GM12878 (cell line): ENCODE data around the gene ZBTB33. TPM values are rescaled to one million over a fixed set of nuclear protein-coding genes. Genes with fewer than 3 reads are reported as not detected.

Experiments used
- ATAC-seq: fragments of 200-7000 bp; cut with Tn5 transposase; 3 replicates; pipeline ENCODE4 v1.9.1; 2020; ENCODE audit warnings: mild to moderate bottlenecking, moderate library complexity
- BruUV-seq: library from RNA; stranded (reverse); fragments of 400-500 nt; replicated peaks from 2 replicates; lab custom pipeline; 2021; lab: Mats Ljungman, UMichigan
- CTCF ChIA-PET: fragments of 300-600 bp; sonication (Branson Sonifier 250); formaldehyde crosslinking; extraction: SDS; loops from one replicate; lab custom pipeline; 2021; ENCODE audit warnings: inconsistent platforms; lab: Yijun Ruan, JAX
- POLR2A ChIA-PET: fragments of 350-600 bp; formaldehyde crosslinking; extraction: SDS; loops from one replicate; lab custom pipeline; 2021; ENCODE audit warnings: inconsistent platforms; lab: Charles Lee
- RAD21 ChIA-PET: fragments of 300-600 bp; sonication (Branson Sonifier 250); formaldehyde crosslinking; loops from one replicate; lab custom pipeline; 2023; ENCODE audit warnings: antibody characterized with exemption; ENCODE audit not compliant: unreplicated experiment; lab: Charles Lee
- SMC1A ChIA-PET: fragments of 300-600 bp; sonication (Branson Sonifier 250); formaldehyde crosslinking; loops from one replicate; lab custom pipeline; 2023; ENCODE audit not compliant: unreplicated experiment, uncharacterized antibody; lab: Charles Lee
- DNase-seq: peaks from one replicate; pipeline ENCODE4 v3.0.0-alpha.2; 2011; ENCODE audit warnings: low read depth, low spot score
- FAIRE-seq: peaks from 3 replicates; lab custom pipeline; 2011; peaks lifted over from hg19 to GRCh38; lab: Jason Lieb, UNC
- H2AFZ ChIP-seq: 2 replicates; pipeline ENCODE4 v1.6.0; 2011; ENCODE audit warnings: low read depth, low read length, control low read depth; ENCODE audit not compliant: control insufficient read depth
- H3K27ac ChIP-seq: 2 replicates; pipeline ENCODE4 v1.5.1; 2011; ENCODE audit warnings: control low read depth; ENCODE audit not compliant: control insufficient read depth, insufficient read depth
- H3K27me3 ChIP-seq, 2 experiments: replicated peaks in 1 of 2; 2 replicates each; pipeline versions ENCODE4 v1.6.0 to v1.6.1; 2011; ENCODE audit warnings: low read length in 1 of 2; ENCODE audit not compliant: control insufficient read depth in 2 of 2, insufficient read depth in 2 of 2
- H3K36me3 ChIP-seq, 2 experiments: 2 replicates each; pipeline ENCODE4 v1.5.1; 2011; ENCODE audit warnings: low read length in 1 of 2; ENCODE audit not compliant: control insufficient read depth in 2 of 2, insufficient read depth in 2 of 2
- H3K4me1 ChIP-seq: 2 replicates; pipeline ENCODE4 v1.6.1; 2011; ENCODE audit warnings: mild to moderate bottlenecking, low read length, moderate library complexity, mixed read lengths; ENCODE audit not compliant: control insufficient read depth, insufficient read depth
- H3K4me2 ChIP-seq: 2 replicates; pipeline ENCODE4 v1.6.0; 2011; ENCODE audit warnings: control low read depth; ENCODE audit not compliant: control insufficient read depth, insufficient read depth
- H3K4me3 ChIP-seq: fragments of 200-600 bp; sonication (generic); 2 replicates; pipeline ENCODE4 v1.5.1; 2016
- H3K79me2 ChIP-seq: 2 replicates; pipeline ENCODE4 v1.6.0; 2011; ENCODE audit warnings: low read length; ENCODE audit not compliant: control insufficient read depth, insufficient read depth
- H3K9ac ChIP-seq: 2 replicates; pipeline ENCODE4 v1.8.0; 2011; ENCODE audit warnings: low read length, control low read depth, mixed read lengths; ENCODE audit not compliant: control insufficient read depth, insufficient read depth
- H3K9me3 ChIP-seq: replicated peaks from 3 replicates; pipeline ENCODE4 v1.5.1; 2011; ENCODE audit warnings: mild to moderate bottlenecking, low read length; ENCODE audit not compliant: control insufficient read depth, insufficient read depth
- H4K20me1 ChIP-seq: 2 replicates; pipeline ENCODE4 v1.6.0; 2011; ENCODE audit not compliant: control insufficient read depth, insufficient read depth
- CBX3 ChIP-seq: fragments of 200-600 bp; sonication (generic); IDR thresholded peaks from 2 replicates; pipeline ENCODE4 v1.6.1; 2016; ENCODE audit warnings: low read depth, borderline replicate concordance
- CHD4 ChIP-seq: fragments of 200-600 bp; sonication (generic); IDR thresholded peaks from 2 replicates; pipeline ENCODE4 v1.6.1; 2016; ENCODE audit warnings: mild to moderate bottlenecking
- E4F1 ChIP-seq: fragments of 450-650 bp; IDR thresholded peaks from 2 replicates; pipeline ENCODE4 v1.6.1; 2018; ENCODE audit warnings: borderline replicate concordance, mild to moderate bottlenecking; ENCODE audit not compliant: partially characterized antibody
- HDAC2 ChIP-seq: fragments of 200-600 bp; sonication (generic); IDR thresholded peaks from 2 replicates; pipeline ENCODE4 v1.6.1; 2017
- IKZF1 ChIP-seq: fragments of 450-650 bp; conservative IDR thresholded peaks from 2 replicates; pipeline ENCODE4 v1.6.1; 2017; ENCODE audit warnings: antibody characterized with exemption, mild to moderate bottlenecking
- JUND ChIP-seq: IDR thresholded peaks from 2 replicates; pipeline ENCODE4 v1.6.1; 2012; ENCODE audit warnings: low read depth, mild to moderate bottlenecking, low read length, improper control_type of control experiment, moderate library complexity
- KAT2A ChIP-seq: conservative IDR thresholded peaks from 2 replicates; pipeline ENCODE4 v1.6.1; 2011; ENCODE audit warnings: low read depth, low read length; ENCODE audit not compliant: control insufficient read depth
- RBBP5 ChIP-seq: fragments of 200-600 bp; sonication (generic); conservative IDR thresholded peaks from 2 replicates; pipeline ENCODE4 v1.6.1; 2016
- TAF1 ChIP-seq: IDR thresholded peaks from 2 replicates; pipeline ENCODE4 v1.6.1; 2011; ENCODE audit warnings: mild to moderate bottlenecking, low read depth, low read length, borderline replicate concordance
- USF2 ChIP-seq: IDR thresholded peaks from 2 replicates; pipeline ENCODE4 v1.6.1; 2011; ENCODE audit warnings: low read depth, low read length, improper control_type of control experiment, borderline replicate concordance
- YY1 ChIP-seq: IDR thresholded peaks from 2 replicates; pipeline ENCODE4 v1.6.1; 2011; ENCODE audit warnings: low read depth, mild to moderate bottlenecking, low read length
- ZNF24 ChIP-seq: fragments of 450-650 bp; IDR thresholded peaks from 2 replicates; pipeline ENCODE4 v1.6.1; 2017; ENCODE audit warnings: antibody characterized with exemption, mild to moderate bottlenecking
- ZNF384 ChIP-seq: IDR thresholded peaks from 2 replicates; pipeline ENCODE4 v1.6.1; 2012; ENCODE audit warnings: low read depth, mild to moderate bottlenecking, low read length, improper control_type of control experiment, borderline replicate concordance
- ZNF592 ChIP-seq: fragments of 450-650 bp; IDR thresholded peaks from 2 replicates; pipeline ENCODE4 v1.6.1; 2017; ENCODE audit warnings: mild to moderate bottlenecking, moderate library complexity
- WGBS: methylation state at CpG from one replicate; pipeline ENCODE4 v1.1.6; 2016; ENCODE audit warnings: low lambda C conversion rate; ENCODE audit not compliant: insufficient replicate concordance, insufficient coverage; ENCODE audit errors: missing lambda C conversion rate; 5-methylcytosine and 5-hydroxymethylcytosine counted together
- in situ Hi-C: fragments of 300-500 bp; cut with MboI; formaldehyde crosslinking; loops from 9 replicates; pipeline ENCODE4 v1.14.3; 2018; ENCODE audit warnings: mixed read lengths
- intact Hi-C: fragments of 100-400 bp; cut with micrococcal nuclease; formaldehyde crosslinking; loops from one replicate; pipeline ENCODE4 v1.14.2; 2022; ENCODE audit not compliant: unreplicated experiment
- polyA plus RNA-seq, 11 experiments: library from polyadenylated mRNA; depleted of rRNA in 4 of 11; unstranded in 6 of 11; stranded (reverse) in 5 of 11; fragments of >200 nt; fragmentation: Nextera tagmentation in 4 of 11; fragmentation: Illumina TruSeq in 1 of 11; extraction: Ambion mirVana in 4 of 11; extraction: Trizol in 1 of 11; gene quantifications; 1 replicate in 1 of 11; 2 replicates in 10 of 11; pipeline versions ENCODE4 v1.2.1 to v1.2.3, GENCODE V29; 2011 to 2016; ENCODE audit warnings: inconsistent platforms in 2 of 11, missing spikeins in 2 of 11, low read depth in 1 of 11
- total RNA-seq, 4 experiments: library from RNA; depleted of rRNA in 3 of 4; stranded (reverse); fragments of >200 nt in 3 of 4; fragmentation: Illumina TruSeq in 1 of 4; extraction: Trizol in 1 of 4; gene quantifications; 2 replicates each; pipeline versions ENCODE4 v1.2.1 to v1.2.3, GENCODE V29; 2013 to 2021

ZBTB33 gene
- total and polyA plus RNA-seq, 10 of the 15 experiments (the other 5 are each of a cell fraction or from before 2014, with no cell fraction given), result 5.2 to 26.3 (median 18.3) TPM

GRCh38 chrX:120251471-120252011 is 929 bp downstream of the ZBTB33 start (continued):
- TF ChIP-seq ZNF592 (no peak), RBBP5 (no peak)

GRCh38 chrX:120253784-120254183 is 3.2 kb downstream of the ZBTB33 start:
- Histone ChIP-seq H3K4me2 (no peak overlapping the region), H3K9me3 (no peaks in the 10 kb centered on the region), H3K27me3 (no peaks in the 10 kb centered on the region), H3K4me1 (no peaks in the 10 kb centered on the region), H3K79me2 (peaks cover 23% of the 10 kb centered on the region), H3K4me3 (no peak overlapping the region), H2AFZ (no peak overlapping the region), H4K20me1 (no peaks in the 10 kb centered on the region), H3K36me3 (peaks cover 0 to 4% of the 10 kb centered on the region in 2 experiments; a peak in 1 of 4 replicates), H3K9ac (no peak overlapping the region), H3K27ac (no peak overlapping the region)
- no peak for DNase-seq
- ATAC-seq, result no peak
- POLR2A ChIA-PET, result no interaction called here
- in situ Hi-C loops, result loop anchor here (5.0 kb wide), 1 partner anchor 54 kb away; no protein-coding TSS in a partner anchor
- WGBS, result 56% methylated on average over 6 of the region's 6 CpGs
- BruUV-seq, result no TSS peak
- FAIRE-seq, result no peak
- SMC1A ChIA-PET, result interaction anchor here (0.8 to 1.5 kb wide), 5 partner anchors 10 to 1600 kb away, joined by 3 to 8 read pairs (median 4); no protein-coding TSS in a partner anchor
- intact Hi-C loops, result no loop called here
- CTCF ChIA-PET, result interaction anchor here (1.5 to 1.8 kb wide), 3 partner anchors 16 to 46 kb away, joined by 3 to 6 read pairs (median 5); no protein-coding TSS in a partner anchor
- RAD21 ChIA-PET, result interaction anchor here (1.0 kb wide), 1 partner anchor 56 kb away, joined by 3 read pairs; no protein-coding TSS in a partner anchor
- no peak for TF ChIP-seq IKZF1
- no peak for TF ChIP-seq CHD4
- TF ChIP-seq ZNF384, result no peak
- no peak for TF ChIP-seq TAF1
- no peak for TF ChIP-seq E4F1
- TF ChIP-seq YY1, result no peak
- TF ChIP-seq CBX3, result no peak
- no peak for TF ChIP-seq JUND
- no peak for TF ChIP-seq USF2
- TF ChIP-seq HDAC2, result no peak
- no peak for TF ChIP-seq ZNF24
- TF ChIP-seq KAT2A, result no peak
